ENCODE measurements around the gene COLEC11. TPM values are rescaled to one million over a fixed set of nuclear protein-coding genes. Genes with fewer than 3 reads are reported as not detected.
"Not testable (repeated sequence)": the region's sequence is repeated elsewhere in the genome, so short reads cannot be mapped to it uniquely, and the experiment has no call there.

COLEC11 gene
- polyA plus RNA-seq, 1 experiment: 0.15 TPM

DNA sequence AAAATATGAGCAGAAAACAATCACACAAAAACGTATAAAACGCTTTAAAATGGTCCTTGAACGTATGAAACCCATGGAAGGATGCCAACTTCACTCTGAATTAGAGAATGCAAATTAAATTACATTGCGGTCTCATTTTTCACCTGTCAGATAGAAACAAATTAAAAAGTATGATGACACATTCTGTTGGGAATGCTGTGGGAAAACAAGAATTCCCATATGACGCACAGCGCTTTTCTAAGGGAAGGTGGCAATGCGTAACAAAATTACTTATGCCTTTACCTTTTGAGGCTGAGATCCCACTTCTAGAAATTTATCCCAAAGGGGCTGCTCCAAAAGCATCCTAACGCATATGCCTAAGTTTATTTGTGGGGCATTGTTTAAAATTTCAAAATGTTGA, 23.6 kb upstream of the COLEC11 start:
- no peaks in the 10 kb centered on the region for H3K27me3 ChIP-seq (ENCODE audit: control insufficient read depth, insufficient read depth, low read length)
- no peak overlapping the region for H3K4me3 ChIP-seq (ENCODE audit: low read depth, low read length)
- H3K36me3 ChIP-seq (ENCODE audit: control insufficient read depth, insufficient read depth, low read length): no peaks in the 10 kb centered on the region
- ChIA-PET POLR2A (no interaction called here), CTCF (no interaction called here)
- TF ChIP-seq, protein P1, sequence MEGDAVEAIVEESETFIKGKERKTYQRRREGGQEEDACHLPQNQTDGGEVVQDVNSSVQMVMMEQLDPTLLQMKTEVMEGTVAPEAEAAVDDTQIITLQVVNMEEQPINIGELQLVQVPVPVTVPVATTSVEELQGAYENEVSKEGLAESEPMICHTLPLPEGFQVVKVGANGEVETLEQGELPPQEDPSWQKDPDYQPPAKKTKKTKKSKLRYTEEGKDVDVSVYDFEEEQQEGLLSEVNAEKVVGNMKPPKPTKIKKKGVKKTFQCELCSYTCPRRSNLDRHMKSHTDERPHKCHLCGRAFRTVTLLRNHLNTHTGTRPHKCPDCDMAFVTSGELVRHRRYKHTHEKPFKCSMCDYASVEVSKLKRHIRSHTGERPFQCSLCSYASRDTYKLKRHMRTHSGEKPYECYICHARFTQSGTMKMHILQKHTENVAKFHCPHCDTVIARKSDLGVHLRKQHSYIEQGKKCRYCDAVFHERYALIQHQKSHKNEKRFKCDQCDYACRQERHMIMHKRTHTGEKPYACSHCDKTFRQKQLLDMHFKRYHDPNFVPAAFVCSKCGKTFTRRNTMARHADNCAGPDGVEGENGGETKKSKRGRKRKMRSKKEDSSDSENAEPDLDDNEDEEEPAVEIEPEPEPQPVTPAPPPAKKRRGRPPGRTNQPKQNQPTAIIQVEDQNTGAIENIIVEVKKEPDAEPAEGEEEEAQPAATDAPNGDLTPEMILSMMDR (IDR thresholded peaks at IDR 0.05; ENCODE audit: insufficient read depth, low read depth, low read length): no peak
- no peak for DNase-seq (ENCODE audit: low read depth)

GRCh38 chr2:3572620-3573019, 22.3 kb upstream of the COLEC11 start:
- Histone ChIP-seq H3K27me3 (ENCODE audit: control insufficient read depth, insufficient read depth, low read length) (no peaks in the 10 kb centered on the region), H3K36me3 (ENCODE audit: control insufficient read depth, insufficient read depth, low read length) (peaks cover 4% of the 10 kb centered on the region; the same call in 1 of the 2 replicates), H3K4me3 (ENCODE audit: low read depth, low read length) (no peak overlapping the region)
- CTCF ChIA-PET: no interaction called here
- POLR2A ChIA-PET: no interaction called here
- no peak for DNase-seq (ENCODE audit: low read depth)
- TF ChIP-seq, protein P1 (IDR thresholded peaks at IDR 0.05; ENCODE audit: insufficient read depth, low read depth, low read length): no peak

DNA sequence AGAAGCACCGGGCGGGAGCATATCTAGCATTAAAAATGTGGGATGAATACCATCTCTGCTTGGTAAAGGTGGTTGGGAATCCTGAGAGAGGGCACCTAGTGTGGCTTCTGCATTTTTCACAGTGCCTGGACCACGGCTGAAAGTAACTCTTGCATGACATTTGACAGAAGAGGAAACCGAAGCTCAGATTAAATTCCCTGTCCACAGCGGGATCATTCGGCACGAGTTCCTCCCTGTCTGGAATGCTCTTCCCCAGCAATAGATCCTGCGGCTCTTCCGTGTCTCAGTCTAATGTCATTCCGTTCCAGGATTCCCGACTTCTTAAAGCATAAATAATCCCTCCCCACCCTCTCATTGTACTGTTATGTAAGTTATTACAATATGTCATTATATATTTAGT, 20.8 kb upstream of the COLEC11 start:
- no peak for DNase-seq (ENCODE audit: low read depth)
- POLR2A ChIA-PET: no interaction called here
- TF ChIP-seq, protein P1 (IDR thresholded peaks at IDR 0.05; ENCODE audit: insufficient read depth, low read depth, low read length): no peak
- peaks cover 8% of the 10 kb centered on the region for H3K36me3 ChIP-seq (ENCODE audit: control insufficient read depth, insufficient read depth, low read length)
- H3K4me3 ChIP-seq (ENCODE audit: low read depth, low read length): no peak overlapping the region
- CTCF ChIA-PET: interaction anchor here (0.6 kb wide), 1 partner anchor 1035 kb away, joined by 3 read pairs; no protein-coding TSS in a partner anchor
- no peaks in the 10 kb centered on the region for H3K27me3 ChIP-seq (ENCODE audit: control insufficient read depth, insufficient read depth, low read length)

DNA sequence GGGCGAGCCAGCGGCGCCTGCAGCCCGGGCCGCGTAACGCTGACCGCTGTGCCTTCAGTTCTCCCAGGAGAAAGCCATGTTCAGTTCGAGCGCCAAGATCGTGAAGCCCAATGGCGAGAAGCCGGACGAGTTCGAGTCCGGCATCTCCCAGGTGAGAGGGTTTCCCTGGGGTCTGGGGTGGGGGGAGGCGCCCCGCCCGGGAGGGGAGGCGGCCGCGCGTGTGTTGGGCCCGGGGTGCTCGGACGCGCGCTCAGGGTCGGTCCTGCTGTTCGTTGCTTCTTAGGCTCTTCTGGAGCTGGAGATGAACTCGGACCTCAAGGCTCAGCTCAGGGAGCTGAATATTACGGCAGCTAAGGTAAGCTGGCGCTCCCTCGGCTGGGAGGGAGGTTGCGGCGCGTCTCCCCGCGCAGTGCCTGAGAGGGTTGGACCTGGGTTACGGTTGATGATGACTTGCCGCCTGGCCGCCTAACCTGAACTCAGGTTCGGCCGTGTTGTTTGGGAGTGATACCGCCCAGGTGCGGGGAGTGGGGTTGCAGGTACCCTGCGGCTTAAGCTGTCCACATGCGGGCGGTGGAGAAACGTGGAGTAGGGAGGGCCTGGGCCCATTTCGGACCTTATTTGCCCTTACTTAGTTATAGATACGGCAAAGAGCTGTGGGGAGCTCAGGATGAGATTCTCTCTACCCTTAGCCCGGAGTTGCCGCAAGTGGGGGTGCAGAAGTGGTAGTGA, 19.2 kb upstream of the COLEC11 start:
- Histone ChIP-seq H3K4me3 (ENCODE audit: low read depth, low read length) (peak overlapping the region; percentile 83), H3K27me3 (ENCODE audit: control insufficient read depth, insufficient read depth, low read length) (no peaks in the 10 kb centered on the region), H3K36me3 (ENCODE audit: control insufficient read depth, insufficient read depth, low read length) (peaks cover 15% of the 10 kb centered on the region)
- DNase-seq (ENCODE audit: low read depth): no peak
- TF ChIP-seq, protein P1 (IDR thresholded peaks at IDR 0.05; ENCODE audit: insufficient read depth, low read depth, low read length): no peak
- POLR2A ChIA-PET: interaction anchor here (0.5 to 1.3 kb wide), 2 partner anchors 17 to 1966 kb away, joined by 4 read pairs; partner anchors contain the start of gene RNASEH1
- CTCF ChIA-PET: interaction anchor here (1.1 kb wide), 1 partner anchor 9 kb away, joined by 4 read pairs; no protein-coding TSS in a partner anchor

GRCh38 chr2:3576263-3576630, 18.7 kb upstream of the COLEC11 start:
- Histone ChIP-seq H3K36me3 (ENCODE audit: control insufficient read depth, insufficient read depth, low read length) (peaks cover 15% of the 10 kb centered on the region), H3K4me3 (ENCODE audit: low read depth, low read length) (peak overlapping the region; percentile 83)
- POLR2A ChIA-PET: interaction anchor here (0.5 to 1.3 kb wide), 2 partner anchors 18 to 1967 kb away, joined by 4 read pairs; partner anchors contain the start of gene RNASEH1
- DNase-seq (ENCODE audit: low read depth); H3K27me3 ChIP-seq (ENCODE audit: control insufficient read depth, insufficient read depth, low read length): not testable (repeated sequence)
- CTCF ChIA-PET: interaction anchor here (1.1 kb wide), 1 partner anchor 9 kb away, joined by 4 read pairs; no protein-coding TSS in a partner anchor

Measured in BJ (cell line).